Stimulated activated naive CD8-positive, alpha-beta T cell treated with anti-CD3 and anti-CD28 coated beads, Interleukin-15, Interleukin-2, amounts not matched to agents 100 U/mL and 50 U/mL, for 24 hours (primary cell): ENCODE results near the gene HES1.

Source experiments
- ATAC-seq: fragments of 150-1000 bp; cut with Tn5 transposase; one replicate; pipeline ENCODE4 v1.10.0; 2021
- DNase-seq: peaks from one replicate; pipeline ENCODE4 v3.0.0; 2021

The HES1 gene

GRCh38 chr3:194167480-194168282, 31.7 kb downstream of the HES1 start:
- no peak for ATAC-seq
- no peak for DNase-seq

DNA sequence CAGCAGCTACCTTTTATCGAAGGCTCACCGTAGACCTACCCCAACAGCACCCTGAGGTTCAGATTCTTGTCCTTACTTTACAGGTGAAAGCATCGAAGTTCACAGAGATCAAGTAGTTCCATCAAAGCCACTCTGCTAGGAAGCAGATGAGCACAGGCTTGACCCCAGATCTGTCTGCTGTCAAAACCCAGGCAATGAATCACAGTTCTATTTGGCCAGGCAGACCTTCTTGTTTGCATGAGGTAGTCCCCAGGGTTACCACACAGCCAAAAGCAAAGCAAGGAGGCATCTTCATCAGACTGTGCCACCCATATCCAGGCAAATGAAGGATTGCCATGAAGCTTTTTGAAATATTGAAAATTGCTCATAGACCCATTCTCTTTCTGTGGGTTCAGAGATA, 33.0 kb downstream of the HES1 start:
- ATAC-seq: no peak
- DNase-seq: no peak

GRCh38 chr3:194169595-194169994, 33.6 kb downstream of the HES1 start:
- no peak for ATAC-seq

DNA sequence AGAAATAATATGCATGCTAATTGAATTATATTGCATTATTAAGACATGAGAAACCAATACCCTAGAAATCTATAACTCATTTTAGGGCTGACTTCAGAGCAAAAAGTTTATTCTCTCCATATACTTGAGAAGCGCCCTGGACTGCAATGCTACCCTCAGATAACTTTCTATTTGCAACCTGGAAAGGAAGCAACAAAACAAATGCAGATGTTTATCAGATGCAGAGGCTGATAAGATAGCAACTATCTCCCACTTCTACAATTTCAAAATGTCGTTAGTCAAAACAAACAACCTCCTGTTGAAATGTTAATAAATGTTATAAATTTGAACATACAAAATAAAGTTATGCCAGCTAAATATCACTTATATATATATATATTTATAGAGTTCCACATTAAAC, 34.8 kb downstream of the HES1 start:
- no peak for ATAC-seq
- no peak for DNase-seq

More at GRCh38 chr3:194169595-194169994, 33.6 kb downstream of the HES1 start:
- no peak for DNase-seq

DNA sequence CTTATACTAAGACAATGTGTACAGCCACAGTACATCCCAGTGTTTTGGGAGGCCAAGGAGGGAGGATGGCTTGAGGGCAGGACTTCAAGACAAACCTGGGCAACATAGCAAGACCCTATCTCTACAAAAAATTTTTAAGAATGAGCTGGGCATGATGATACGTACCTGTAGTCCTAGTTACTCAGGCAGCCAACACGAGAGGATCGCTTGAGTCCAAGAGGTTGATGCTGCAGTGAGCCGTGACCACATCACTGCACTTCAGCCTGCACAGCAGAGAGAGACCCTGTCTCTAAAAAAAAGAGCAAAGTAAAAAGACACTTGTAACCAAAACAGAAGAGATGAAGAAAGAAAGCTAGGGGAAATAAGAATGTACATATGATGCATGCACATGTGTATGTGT, 38.5 kb downstream of the HES1 start:
- ATAC-seq (no peak), DNase-seq (no peak)

DNA sequence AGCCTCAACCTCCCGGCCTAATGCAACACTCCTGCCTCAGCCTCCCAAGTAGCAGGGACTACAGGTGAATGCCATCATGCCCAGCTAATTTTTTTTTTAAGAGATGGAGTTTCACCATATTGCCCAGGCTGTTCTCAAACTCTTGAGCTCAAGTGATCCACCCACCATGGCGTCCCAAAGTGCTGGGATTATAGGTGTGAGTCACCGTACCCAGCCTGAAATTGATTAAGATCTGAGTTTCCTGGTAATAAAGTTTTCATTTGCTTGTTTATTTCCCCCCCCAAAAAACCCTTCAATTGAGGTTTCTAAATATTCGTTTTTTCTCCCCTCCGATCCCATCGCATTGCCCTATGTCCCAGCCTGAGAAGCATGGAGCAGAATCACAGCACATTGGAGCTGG, 39.0 kb downstream of the HES1 start:
- DNase-seq (no peak), ATAC-seq (no peak)

DNA sequence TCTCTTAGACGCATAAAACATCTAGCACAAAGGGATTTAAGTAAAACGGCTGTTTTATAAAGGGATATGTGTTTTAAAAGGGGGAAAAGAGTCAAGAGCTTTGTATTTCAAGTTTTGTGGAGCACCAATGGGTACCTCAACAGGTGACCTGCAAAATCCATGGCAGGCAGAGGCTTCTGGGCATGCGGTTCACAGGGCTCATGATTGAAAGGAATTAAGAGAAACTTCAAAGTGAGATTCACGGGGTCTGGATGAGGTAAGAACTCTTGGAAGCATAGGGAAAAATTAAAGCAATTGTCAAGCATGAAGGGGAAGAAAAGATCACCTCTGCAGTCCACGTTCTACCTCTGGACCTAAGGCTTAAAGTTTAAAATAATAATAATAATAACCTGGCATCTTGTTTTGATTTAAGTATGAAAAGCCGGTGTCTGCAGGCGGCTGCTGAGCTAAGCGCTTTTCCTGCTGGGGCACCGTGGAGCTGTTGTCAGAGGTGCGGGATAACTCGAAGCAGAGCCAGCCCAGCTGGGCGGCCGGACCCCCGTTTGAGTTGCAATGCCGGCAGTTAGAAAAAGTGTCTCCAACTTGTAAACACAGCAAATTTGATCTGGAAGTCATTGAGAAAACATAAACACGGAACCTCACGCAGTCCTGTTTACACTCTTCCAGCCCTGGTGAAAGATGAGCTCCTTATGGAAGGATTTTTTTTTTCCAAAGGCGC, 40.5 kb downstream of the HES1 start:
- no peak for DNase-seq
- ATAC-seq: no peak

- ATAC-seq (no peak), DNase-seq (no peak)
Observed at GRCh38 chr3:194177141-194177540, 41.2 kb downstream of the HES1 start.

DNA sequence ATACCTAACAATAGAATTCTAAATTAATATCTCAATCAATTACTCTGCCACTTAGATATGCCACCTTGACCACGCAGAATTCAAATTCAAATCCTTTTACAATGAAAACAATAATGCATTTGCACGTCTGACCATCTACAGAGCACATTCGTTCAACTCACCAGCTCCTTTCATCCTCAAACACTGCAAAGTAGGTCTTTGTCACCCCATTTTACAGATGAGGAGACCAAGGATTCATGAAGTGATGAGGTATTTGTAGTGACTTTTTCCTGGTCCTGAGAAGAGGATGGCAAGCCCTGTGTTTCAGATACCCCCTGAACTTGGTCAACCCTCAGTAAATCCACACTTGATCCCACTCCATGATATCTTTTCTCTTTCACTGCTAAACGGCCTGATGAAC, 42.2 kb downstream of the HES1 start:
- DNase-seq: no peak
- ATAC-seq: no peak

DNA sequence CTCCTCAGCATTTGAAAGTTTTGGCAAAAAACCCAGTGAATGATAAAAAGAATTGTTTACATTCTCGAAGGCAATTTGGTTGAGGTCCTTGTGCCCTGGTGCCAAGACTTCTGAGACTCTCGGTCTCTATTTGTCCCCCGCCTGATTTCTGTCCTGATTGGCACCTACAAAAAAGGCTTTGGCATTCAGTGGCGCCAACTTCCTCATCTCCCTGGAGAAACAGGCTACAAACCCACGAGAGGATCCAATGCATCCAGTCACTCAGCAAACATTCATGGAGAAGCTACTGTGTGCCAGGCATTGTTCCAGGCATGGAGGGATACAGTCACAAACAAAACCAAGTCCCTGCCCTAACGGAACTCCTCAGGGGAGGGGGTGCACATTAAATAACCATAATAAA, 42.7 kb downstream of the HES1 start:
- DNase-seq: no peak
- no peak for ATAC-seq

DNA sequence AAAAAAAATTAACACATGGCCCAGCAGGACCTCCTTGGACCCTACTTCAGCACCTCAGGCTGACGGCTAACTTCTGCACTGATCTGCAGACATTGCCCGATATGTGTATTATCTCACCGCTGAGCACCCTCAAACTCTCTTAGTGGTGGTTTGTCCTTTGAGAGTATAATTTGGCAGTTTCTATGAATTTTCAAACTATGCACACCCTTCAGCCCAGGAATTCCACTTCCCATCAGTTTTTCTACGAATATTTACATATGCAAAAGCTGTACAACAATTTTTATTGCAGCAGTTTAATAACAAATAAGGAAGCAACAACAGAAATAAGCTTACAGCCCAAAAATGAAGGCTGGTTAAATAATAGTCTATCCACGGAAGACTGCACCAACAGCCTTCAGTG, 44.6 kb downstream of the HES1 start:
- no peak for ATAC-seq

DNA sequence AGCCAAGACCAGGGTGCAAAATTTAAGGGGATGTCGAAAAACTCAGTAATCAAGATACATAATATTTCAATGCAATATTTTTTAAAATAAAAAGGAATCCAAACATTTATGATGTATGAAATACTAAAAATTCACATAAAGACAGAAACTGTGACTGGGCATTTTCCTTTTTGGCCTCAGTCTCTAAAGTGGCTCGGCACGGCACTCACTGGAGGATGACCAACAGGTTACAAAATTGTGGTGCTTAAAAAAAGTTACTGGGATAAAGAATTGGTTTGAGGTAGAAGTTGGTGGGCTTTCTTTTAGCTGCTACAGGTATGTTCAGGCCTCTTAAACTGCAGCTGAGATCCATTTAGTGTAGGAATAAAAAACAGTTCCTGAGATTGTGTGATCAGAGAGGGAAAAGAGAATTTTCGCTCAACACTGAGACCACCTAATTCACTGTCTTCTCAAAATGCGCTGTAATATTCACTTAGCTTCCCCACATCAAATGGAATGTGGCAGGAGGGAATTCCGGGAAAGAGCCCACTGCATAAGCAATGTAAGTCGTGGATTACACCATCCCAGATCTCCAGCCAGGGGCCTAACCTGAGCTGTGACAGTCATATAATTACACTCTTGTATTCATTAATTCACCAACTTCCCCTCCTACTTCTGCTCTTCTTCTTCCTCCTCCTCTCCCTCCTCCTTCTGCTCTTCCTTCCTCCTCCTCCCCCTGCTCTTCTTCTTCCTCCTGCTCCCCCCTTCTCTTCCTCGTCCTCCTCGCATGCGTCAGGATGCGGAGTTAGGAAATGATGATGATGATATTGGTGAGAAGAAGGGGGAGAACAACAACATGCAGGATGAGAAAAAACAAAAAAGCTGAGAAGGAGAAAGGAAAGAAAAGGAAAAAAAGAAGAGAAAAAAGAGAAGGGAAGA, 45.9 kb downstream of the HES1 start:
- ATAC-seq (no peak), DNase-seq (no peak)

More for the DNA sequence above, 44.6 kb downstream of the HES1 start:
- no peak for DNase-seq

DNA sequence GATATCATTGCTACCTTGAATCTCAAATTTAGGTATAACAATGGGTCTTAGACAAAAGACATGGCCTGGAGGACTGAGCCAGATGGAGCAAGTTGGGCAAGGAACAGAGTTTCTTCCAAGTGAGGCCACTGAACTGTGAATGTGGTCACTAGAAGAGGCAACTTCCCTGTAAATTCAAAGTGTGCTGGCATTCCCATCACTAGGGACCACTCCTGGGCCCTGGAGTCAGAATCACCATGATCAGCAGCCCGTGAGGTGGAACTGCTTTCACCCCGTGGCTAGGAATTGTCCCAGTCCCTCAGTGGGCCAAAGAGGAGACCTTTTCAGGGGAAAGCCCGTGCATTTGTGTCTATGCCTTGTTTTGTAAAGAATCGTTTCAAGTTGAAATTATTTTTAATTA, 47.3 kb downstream of the HES1 start:
- no peak for DNase-seq
- ATAC-seq: no peak

DNA sequence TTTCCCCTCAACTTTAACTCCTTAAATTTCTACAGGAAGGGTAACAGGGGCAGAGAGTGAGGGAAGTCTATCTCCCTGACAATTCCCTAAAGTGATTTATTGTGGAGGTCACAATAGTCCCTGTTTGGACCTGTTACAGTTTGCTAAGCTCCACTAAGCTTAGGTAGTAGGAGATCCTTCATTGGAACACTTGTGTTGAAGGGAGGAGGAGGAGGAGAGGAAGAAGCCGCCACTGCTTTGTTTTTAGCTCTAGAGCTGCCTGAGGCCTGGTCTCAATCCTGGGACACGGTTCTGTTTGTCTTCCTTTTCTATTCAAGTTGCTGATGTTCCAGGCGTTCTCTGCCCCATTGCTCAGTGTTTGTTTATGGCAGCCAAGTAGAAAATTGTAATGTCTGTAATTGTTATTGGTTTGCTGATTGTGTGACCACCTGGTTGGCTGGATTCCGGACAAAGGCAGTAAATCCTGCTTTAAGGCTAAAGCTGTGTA, 48.4 kb downstream of the HES1 start:
- ATAC-seq (no peak), DNase-seq (no peak)

GRCh38 chr3:194184801-194185200, 48.9 kb downstream of the HES1 start:
- DNase-seq (no peak), ATAC-seq (no peak)

DNA sequence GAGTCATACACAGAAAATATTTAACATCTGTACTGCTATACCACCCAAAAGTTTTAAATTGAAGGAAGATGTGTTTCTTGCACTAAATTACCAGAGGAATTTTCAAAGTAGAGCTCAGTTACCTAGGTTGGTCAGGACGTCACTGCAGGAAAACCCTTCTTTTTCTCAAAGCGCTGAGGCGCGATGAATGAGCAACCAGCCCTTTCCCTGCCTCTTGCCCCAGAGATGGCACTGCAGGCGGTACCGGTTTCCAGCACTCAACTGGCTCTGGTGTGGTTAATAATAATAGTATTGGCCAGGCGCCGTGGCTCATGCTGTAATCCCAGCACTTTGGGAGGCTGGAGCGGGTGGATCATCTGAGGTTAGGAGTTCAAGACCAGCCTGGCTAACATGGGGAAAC, 49.3 kb downstream of the HES1 start:
- ATAC-seq (no peak), DNase-seq (no peak)

GRCh38 chr3:194187233-194187944, 51.4 kb downstream of the HES1 start:
- DNase-seq (no peak), ATAC-seq (no peak)
